ENCODE measurements around the gene SLC30A4.

DNA sequence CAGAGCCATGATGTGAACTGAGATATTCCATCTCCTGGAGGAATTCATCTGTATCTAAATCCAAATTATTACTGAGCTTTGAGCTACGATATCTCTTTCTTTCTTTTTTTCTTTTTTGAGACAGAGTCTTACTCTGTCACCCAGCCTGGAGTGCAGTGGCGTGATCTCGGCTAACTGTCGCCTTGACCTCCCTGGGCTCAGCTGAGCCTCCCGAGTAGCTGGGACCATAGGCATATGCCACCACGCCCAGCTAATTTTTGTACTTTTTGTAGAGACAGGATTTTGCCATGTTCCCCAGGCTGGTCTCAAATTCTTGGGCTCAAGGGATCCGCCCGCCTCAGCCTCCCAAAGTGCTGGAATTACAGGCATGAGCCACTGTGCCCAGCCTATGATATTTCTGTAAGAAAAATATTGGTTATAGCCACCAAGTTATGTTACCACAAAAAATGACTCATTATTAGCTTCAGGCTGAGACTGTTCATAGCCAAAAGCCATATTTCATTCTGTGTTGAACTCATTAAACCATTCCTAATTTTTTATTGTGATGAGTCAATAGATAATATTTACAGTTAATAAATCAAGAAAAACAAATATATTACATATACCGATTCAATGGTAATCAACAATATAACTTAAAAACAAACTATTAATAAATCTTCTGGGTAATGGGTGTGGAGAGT, 27.1 kb upstream of the SLC30A4 start:
- peak; percentile 96 for TF ChIP-seq EZH2phosphoT487 (IDR thresholded peaks at IDR 0.05; ENCODE audit: insufficient read depth, low read depth)
- no peak for TF ChIP-seq EZH2 (IDR thresholded peaks at IDR 0.05; ENCODE audit: insufficient read depth, poor library complexity, severe bottlenecking)
